Neural crest cell (in vitro differentiated cells): ENCODE measurements around the gene GLRX3. TPM values are rescaled to one million over a fixed set of nuclear protein-coding genes. Genes with fewer than 3 reads are reported as not detected.

Source experiments
- DNase-seq: peaks from one replicate; pipeline ENCODE4 v3.0.0; 2021; ENCODE audit warnings: low read depth, mixed read lengths, low spot score
- H3K27ac Mint-ChIP-seq: one replicate; pipeline ENCODE4 v1.8.0; 2021; ENCODE audit warnings: mild to moderate bottlenecking, mixed read lengths; ENCODE audit not compliant: unreplicated experiment
- H3K27me3 Mint-ChIP-seq: 2 replicates; pipeline ENCODE4 v1.8.0; 2021; ENCODE audit warnings: low read depth, mild to moderate bottlenecking, mixed read lengths
- H3K36me3 Mint-ChIP-seq: 2 replicates; pipeline ENCODE4 v1.8.0; 2021; ENCODE audit warnings: low read depth, mild to moderate bottlenecking, mixed read lengths
- H3K4me1 Mint-ChIP-seq: 2 replicates; pipeline ENCODE4 v1.8.0; 2021; ENCODE audit warnings: mixed read lengths
- H3K4me3 Mint-ChIP-seq: one replicate; pipeline ENCODE4 v1.8.0; 2021; ENCODE audit warnings: mild to moderate bottlenecking, mixed read lengths
- H3K9me3 Mint-ChIP-seq: 2 replicates; pipeline ENCODE4 v1.8.0; 2021; ENCODE audit warnings: mixed read lengths
- CTCF ChIP-seq: fragments of 200-600 bp; sonication (generic); conservative IDR thresholded peaks from 2 replicates; pipeline ENCODE4 v1.5.0; 2021; ENCODE audit warnings: antibody characterized with exemption, mild to moderate bottlenecking
- total RNA-seq: library from RNA; stranded (reverse); gene quantifications from 2 replicates; pipeline ENCODE4 v1.2.1, GENCODE V29; 2021

The GLRX3 gene
- total RNA-seq, 1 donor from 2014 or later, result 124 TPM

GRCh38 chr10:130194991-130195645 is 58.9 kb downstream of the GLRX3 start:
- no peaks in the 10 kb centered on the region for H3K9me3 Mint-ChIP-seq
- no peaks in the 10 kb centered on the region for H3K36me3 Mint-ChIP-seq
- H3K4me1 Mint-ChIP-seq, result peaks cover 15% of the 10 kb centered on the region
- TF ChIP-seq CTCF, result no peak
- no peak for DNase-seq
- H3K27ac Mint-ChIP-seq, result no peak overlapping the region
- no peak overlapping the region for H3K4me3 Mint-ChIP-seq
- H3K27me3 Mint-ChIP-seq, result no peaks in the 10 kb centered on the region

DNA sequence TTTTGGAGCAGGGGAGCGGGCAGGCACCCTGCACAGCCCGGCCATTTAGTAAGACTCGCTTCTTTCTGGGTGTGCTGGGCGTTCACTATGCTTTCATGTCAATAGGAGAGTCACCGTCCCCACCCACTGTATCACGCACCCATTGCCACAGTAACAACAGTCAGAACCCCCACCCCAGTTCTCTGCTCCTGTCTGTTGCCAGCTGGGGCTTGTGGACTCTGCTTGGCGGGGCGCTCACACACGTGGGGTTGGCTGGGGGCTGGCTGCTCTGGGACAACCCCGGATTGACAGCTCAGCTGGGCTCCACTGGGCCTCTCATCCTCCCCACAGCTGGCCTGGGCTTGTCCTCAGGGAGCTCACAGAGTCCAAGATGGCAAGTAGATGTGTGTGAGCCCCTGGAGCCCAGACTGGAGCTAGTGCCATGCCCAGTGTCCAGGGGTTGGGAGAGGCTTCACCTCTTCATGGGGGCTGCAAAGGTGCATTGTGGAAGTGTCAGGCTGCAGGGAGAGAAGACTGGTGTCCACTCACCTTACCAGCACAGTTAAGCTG is 59.6 kb downstream of the GLRX3 start:
- DNase-seq, result no peak
- H3K36me3 Mint-ChIP-seq, result no peaks in the 10 kb centered on the region
- no peaks in the 10 kb centered on the region for H3K27me3 Mint-ChIP-seq
- no peaks in the 10 kb centered on the region for H3K9me3 Mint-ChIP-seq
- peaks cover 15% of the 10 kb centered on the region for H3K4me1 Mint-ChIP-seq
- H3K4me3 Mint-ChIP-seq, result no peak overlapping the region
- no peak overlapping the region for H3K27ac Mint-ChIP-seq
- TF ChIP-seq CTCF, result no peak

DNA sequence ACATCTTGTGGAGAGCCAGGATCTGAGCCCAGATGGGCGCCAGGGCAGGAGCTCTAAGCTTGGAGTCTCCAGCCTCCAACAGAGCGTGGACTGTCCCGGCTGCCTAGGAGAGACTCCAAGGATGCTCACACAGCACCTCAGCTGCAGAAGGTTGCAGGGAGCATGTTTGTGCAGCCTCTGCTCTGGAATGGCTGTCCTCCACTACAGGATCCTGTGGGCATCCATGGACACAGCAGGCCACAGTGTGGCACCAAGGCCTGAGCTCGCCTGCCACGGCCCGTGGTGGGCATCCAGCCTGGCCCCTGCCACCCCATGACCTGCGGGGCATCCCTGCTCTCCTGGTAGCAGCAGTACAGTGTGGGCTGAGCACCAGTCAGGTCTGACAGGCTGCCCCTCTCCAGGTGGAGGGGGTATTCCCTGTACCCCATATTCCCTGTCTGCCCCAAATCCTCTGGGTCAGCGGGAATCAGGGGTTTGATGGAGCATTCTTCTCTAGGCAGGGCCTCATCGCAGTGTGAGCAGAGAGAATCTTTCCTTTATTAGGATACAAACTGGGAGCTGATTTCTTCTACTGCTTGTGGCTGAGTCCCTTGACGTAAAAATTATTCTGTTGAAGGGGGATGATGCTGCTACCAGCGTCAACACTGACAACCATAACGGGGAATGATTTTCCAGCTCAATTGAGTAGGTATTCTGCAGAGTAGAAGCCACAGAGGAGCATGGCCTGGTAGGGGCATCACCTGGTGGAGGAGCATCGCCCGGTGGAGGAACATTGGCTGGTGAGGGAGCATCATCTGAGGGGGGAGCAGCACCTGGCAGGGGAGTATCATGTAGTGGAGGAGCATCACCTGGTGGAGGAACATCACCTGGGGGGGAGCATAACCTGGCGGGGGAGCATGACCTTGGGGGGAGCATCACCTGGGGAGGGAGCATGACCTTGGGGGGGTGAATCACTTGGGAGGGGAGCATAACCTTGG is 60.6 kb downstream of the GLRX3 start:
- Mint-ChIP-seq H3K27me3 (no peaks in the 10 kb centered on the region), H3K27ac (no peak overlapping the region), H3K36me3 (no peaks in the 10 kb centered on the region), H3K9me3 (no peaks in the 10 kb centered on the region), H3K4me3 (no peak overlapping the region), H3K4me1 (peaks cover 7% of the 10 kb centered on the region)
- no peak for DNase-seq
- TF ChIP-seq CTCF, result no peak

GRCh38 chr10:130198651-130199050 is 62.5 kb downstream of the GLRX3 start:
- no peaks in the 10 kb centered on the region for H3K36me3 Mint-ChIP-seq
- peaks cover 3% of the 10 kb centered on the region for H3K4me1 Mint-ChIP-seq
- TF ChIP-seq CTCF, result no peak
- H3K27me3 Mint-ChIP-seq, result no peaks in the 10 kb centered on the region
- H3K27ac Mint-ChIP-seq, result no peak overlapping the region
- no peak overlapping the region for H3K4me3 Mint-ChIP-seq
- H3K9me3 Mint-ChIP-seq, result no peaks in the 10 kb centered on the region
- no peak for DNase-seq

DNA sequence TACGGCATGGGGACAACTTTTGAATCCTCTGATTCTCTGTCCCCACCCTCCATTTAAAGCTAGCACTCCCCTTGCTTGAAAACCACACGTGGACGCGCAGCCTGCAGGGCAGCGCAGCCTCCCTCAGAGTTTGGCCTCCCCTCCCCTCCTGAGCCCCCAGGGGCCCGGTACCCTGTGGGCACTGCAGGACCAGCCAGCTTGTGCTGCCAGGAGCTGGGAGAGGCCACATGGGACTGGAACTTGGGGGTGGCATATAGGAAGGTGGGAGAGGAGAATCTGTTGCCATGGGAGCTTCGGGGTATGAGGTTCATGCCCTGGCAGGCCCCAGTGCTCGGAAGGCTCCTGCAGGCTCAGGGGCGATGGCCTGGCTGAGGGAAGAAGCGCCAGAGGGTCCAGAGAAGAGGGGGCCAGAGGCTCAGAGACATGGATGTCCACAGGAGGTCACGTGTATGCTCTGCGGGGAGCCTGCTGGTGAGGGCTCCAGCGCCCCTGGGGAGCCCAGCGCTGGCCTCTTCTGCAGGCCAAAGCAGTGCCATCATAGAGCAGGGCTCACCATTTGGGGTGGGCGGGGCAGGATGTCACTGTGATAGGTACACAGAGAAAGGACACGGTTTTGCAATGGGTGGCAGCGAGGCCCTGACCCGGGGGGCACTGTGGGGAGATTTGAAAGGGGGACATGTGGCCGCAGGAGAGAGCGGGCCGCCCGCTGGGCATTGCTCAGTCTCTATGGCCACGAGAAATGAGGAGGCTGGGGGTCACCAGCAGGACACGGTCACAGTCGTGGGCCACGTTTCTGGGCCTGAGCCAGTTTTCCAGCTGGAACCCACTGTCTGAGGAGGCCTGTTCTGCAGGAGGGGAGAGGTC is 64.2 kb downstream of the GLRX3 start:
- no peaks in the 10 kb centered on the region for H3K4me1 Mint-ChIP-seq
- no peaks in the 10 kb centered on the region for H3K27me3 Mint-ChIP-seq
- TF ChIP-seq CTCF, result no peak
- H3K4me3 Mint-ChIP-seq, result no peak overlapping the region
- peak overlapping the region; percentile 67 for H3K27ac Mint-ChIP-seq
- no peak for DNase-seq
- no peaks in the 10 kb centered on the region for H3K36me3 Mint-ChIP-seq
- H3K9me3 Mint-ChIP-seq, result no peaks in the 10 kb centered on the region
